GM19397 (cell line): ENCODE data around the gene GNG7.

ENCODE experiments used
- ATAC-seq: cut with Tn5 transposase; IDR thresholded peaks from one replicate; pipeline ENCODE4 v1.9.1; 2021; ENCODE audit warnings: mild to moderate bottlenecking, moderate library complexity; ENCODE audit not compliant: unreplicated experiment

The GNG7 gene

DNA sequence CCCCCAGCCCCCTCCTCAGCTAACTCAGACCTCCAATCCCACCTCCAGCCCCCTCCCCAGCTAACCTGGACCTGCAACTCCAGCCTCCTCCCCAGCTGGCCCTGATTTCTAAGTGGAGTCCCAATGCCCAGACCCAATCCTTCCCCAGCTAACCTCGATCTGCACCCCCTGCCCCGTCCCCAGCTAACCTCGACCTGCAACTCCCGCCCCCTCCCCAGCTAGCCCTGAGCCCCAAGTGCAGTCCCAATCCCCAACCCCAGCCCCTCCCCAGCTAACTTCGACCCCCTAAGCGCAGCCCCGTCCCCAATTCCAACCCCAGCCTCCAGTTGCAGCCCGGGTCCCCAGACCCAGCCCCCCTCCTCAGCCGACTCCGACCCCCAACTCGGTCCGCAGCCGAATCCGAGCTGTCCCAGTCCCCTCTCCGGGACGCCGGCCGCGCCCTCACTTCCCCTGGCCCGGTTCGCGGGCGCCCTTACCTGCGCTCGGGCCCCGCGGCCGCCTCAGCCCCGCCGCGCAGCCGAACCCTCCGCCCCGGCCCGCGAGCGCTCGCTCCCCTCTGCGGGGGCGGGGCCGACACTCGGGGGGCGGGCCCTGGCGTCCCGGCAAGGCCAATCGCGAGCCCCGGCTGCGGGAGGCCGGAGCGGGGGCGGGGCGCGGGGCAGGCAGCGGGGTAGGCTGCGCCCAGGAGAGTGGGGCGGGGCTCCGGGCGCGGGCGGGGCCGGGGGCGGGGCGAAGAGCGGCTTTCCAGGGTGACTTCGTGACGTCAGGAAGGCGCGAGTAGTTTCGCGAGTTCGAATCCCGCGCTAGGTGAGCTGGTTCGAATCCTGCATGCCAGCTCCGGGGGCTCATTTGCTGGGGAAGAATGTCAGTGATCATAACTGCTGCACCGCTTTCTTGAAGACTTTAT, at the start of gene GNG7:
GNG7 (minus strand) TSS at position 525 of the 907 bp plus-strand sequence. CDS start 182,006 bp downstream, outside the sequence.
- ATAC-seq: peak; percentile 88

DNA sequence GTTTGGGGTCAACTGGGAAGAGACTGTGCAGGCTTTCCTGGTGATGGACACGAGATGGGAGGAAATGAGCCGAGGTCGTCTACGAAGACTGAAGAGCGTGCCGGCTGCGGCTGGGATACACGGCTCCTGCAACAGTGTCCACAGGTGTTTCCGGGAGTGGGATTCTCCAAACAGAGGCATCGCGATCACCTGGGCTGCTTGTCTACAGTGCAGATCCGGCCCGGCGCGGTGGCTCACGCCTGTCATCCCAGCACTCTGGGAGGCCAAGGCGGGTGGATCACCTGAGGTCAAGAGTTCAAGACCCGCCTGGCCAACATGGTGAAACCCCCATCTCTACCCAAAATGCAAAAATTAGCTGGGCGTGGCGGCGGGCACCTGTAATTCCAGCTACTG, 48.9 kb upstream of the GNG7 start:
- no peak for ATAC-seq

DNA sequence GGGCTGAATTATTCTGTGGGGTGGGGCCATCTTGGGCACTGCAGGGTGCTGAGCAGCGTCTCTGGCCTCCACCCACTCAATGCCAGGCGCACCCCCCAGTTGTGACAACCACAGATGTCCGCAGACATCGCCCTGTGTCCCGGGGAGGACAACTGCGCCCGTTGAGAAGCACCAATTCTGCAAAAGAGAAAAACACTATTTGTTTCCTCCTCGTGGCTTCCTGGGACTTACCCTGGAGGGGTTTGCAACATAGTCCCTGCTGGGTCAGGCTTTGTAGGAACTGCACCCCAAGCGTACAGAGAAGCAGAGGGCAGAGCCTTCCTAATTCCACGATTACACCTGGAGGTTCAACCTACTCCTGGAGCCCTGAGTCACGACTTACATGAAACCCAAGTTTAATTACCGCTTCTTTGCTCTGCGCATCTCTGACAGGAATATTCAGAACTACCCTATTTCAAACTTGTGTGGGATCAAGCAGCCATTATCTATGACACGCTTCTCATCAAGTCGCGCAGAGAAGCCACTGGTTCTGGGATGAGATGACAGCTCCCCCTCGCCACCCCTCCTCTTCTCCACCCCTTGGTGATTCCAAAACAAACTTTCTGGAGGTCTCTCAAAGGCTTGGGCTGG, 48.4 kb upstream of the GNG7 start:
- ATAC-seq: no peak

DNA sequence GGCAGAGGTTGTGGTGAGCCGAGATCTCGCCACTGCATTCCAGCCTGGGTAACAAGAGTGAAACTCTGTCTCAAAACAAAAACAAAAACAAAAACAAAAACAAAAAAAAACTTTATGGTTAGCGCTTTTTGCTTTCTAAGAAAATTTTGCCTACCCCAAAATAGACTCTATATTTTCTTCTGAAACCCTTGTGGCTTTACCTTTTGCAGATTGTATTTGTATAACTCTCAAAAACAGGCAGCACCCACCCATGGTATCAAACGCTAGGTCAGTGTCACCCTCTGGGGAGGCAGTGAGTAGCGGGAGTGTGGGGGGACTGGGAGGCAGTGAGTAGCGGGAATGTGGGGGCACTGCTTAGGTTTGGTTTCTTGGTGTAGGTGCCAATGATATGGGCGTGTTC, 44.9 kb upstream of the GNG7 start:
- no peak for ATAC-seq

DNA sequence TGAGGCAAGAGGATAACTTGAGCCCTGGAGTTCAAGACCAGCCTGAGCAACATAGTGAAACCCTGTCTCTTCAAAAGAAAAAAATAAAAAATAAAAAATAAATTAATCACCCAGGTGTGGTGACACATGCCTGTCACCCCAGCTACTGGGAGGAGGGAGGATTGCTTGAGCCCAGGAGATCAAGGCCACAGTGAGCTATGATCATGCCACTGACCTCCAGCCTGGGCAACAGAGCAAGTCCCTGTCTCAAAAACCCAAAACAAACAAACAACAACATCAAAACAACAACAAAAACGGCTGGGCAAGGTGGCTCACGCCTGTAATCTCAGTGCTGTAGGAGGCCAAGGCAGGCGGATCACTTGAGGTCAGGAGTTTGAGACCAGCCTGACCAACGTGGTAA, 41.6 kb upstream of the GNG7 start:
- ATAC-seq: no peak

DNA sequence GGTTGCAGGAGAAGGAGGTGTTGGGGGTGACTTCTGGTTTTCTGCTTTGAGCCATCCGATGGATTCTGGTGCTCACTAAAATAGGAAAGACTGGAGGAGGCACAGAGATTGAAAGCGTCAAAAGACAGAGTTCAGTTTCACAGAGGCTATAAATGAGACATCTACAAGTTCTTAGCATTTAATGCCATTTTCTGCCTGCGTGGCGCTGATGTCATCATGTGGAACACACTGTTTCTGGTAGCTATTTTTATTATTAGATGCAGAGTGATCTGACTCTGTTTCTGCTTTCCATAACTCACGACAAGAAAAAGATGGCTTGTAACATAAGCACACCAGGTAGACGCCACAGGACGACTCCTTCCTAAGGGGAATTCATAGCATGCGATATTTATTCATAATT, 40.6 kb upstream of the GNG7 start:
- ATAC-seq: no peak

DNA sequence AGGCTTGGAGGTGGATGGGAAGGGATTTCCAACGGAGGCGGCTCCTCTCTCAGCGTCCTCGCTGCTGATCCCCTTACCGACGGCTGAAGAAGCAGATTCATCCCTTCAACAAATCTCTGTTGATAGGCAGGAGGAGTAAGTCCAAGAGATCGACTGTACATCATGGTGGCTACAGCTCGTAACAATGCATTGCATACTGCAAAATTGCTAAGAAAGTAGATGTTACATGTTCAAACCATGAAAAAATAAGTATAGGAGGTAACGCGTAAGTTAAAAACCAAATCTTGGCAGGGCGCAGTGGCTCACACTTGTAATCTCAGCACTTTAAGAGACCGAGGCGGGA, 37.8 kb upstream of the GNG7 start:
- no peak for ATAC-seq

DNA sequence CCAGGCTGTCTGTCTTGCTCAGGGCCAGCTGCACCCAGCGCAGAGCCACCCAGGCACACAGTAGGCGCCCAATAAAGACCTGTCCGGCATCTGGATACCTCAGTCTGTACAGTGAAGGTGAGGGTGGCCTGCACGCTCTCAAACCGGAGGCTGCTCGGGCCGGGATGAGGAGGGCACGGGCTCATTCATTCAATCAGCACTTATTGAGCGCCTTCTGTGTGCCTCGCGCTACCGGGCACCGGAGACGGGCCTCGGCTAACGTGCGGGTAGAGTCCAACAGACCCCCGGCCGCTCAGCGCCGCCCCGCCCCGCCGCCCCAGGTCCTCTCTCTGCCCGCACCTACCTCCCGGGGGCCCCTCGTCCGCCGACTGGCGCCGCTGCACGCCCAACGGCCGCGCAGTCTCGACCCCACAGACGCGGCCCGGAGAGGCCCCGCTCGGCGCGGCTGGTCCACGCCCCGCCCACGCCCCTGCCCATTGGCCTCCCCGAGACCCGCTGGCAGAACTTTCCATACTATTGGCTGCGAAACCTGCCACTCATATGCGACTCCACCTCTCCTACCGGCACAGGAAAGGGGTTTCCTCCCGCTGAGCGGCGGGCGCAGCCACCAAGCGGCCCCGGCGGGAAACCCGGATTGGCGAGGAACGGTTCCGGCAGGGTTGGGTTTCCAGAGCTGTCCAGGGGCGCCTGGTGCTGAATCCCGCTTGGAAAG, 37.3 kb upstream of the GNG7 start, which contains the start of gene SLC39A3:
SLC39A3 (minus strand) TSS at position 416 of the 712 bp plus-strand sequence. CDS start 2,760 bp downstream, outside the sequence.
- ATAC-seq: peak; percentile 95

DNA sequence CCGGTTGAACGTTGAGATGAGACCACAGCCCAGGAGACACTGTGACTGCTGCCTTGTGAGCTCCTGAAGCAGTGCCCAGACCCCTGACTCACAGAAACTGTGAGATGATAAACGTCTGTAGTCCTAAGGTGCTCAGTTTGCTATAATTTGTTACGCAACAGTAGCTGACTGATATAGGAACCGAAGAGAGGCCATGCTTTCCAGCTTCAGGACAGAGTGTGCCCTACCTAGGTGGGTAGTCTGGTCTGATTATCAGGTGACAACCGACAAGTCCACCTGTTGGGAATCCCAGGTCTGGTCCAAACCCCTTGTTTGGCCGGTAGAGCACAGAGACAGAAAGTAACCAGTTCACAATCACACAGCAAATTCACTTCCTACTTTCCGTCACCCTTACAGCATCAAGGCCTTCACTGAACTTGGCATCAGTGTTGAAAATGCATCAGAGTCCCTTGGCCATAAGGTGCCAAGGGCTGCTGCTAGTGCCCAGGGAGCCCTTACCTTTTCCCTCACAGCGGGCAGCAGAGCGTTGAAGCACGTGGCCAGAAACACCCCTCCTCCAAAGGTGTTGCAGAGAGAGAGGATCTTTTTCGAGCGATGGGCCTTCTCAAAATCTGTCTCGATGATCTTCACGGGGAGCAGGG, 34.2 kb upstream of the GNG7 start:
- ATAC-seq: no peak

DNA sequence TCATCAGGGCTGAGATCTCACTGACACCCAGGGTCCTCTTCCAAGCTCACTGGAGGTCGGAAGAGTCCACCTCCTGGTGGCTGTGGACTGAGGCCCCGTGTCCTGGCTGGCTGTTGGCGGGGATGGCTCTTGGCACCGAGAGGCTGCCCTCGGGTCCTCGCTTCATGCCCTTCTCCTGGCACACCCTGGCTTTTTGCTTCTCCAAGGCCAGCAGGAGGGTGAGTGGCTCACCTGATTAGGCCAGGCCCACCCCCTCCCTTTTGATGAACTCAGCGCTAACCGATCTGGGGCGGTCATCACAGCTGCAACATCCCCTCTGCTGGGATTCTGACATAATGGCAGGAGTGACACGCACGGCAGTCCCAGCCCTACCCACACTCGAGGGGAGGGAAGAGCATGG, 32.9 kb upstream of the GNG7 start:
- ATAC-seq: no peak

DNA sequence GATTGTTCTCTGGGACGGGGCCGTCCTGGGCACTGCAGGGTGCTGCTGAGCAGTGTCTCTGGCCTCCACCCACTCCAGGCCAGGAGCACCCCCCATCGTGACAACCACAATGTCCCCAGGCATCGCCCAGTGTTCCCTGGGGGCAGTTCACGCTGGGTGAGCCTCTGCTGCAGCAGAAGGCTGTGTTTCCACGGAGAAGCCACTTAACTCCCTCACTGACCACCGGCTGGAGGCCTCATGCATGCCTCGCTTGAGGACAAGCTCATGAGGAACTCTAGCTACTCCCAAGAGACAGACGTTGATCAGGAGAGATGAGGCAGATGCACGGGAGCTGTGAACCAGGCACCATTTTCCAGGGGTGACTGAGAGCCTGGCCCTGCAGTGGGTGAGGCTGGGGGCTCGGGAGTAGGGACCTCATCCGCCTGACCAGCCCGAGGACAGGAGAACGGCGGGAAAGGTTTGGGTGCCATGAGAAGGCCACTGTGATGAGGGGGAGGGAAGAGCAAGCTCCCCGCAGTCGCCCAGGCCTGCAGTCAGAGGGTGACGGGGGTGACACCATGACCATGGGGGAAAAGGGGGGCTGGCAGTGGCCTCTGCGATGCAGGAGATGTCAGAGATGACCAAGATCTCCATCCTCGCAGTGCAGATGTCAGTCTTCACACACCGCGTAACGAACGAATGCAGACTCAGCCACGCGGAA, 32.2 kb upstream of the GNG7 start:
- ATAC-seq: no peak

DNA sequence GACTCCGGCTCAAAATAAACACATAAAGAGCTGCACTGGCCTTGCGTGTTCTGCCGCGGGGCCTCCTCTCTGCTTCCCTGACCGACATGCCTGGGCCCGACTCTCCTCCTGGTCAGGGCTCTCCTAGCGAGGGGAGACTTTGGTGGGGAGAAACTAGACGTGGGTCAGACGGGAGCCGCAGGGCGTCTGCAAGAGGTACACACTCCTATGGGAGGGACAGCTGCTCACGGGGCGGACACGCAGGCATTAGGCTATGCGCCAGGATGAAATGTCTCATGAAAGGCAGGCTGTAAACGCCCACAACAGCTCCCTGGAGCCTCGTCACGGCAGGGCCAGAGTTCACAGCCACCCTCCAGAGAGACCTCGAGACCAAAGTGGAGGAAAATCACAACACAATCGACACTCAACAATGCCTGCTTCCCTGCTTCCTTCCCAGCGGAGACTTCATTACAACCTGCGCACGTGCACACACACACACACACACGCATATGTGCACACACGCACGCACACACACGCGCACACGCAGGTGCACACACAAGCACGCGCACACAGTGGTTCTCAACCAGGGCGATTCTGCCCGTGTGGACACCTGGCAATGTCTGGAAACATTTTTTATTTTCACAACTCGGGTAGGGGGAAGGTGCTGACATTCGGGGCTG, 31.6 kb upstream of the GNG7 start:
- ATAC-seq: no peak

DNA sequence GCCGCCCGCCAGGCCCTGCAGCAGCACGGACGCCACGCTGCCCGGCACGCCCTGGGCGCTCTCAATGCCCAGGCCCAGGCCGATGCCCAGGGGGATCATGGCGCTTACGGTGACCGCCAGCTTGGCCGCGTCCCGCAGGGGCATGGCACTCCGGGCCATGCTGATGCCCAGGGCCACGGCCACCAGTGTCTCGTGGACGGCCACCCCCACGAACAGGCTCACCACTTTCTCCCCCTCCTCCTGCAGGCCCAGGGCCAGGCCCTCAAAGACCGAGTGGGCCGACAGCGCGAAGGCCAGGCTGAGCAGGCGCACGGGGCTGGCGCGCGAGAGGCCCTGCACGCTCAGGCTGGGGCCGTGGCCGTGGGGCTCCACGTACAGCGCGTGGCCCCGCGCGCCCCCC, 30.4 kb upstream of the GNG7 start:
- no peak for ATAC-seq

DNA sequence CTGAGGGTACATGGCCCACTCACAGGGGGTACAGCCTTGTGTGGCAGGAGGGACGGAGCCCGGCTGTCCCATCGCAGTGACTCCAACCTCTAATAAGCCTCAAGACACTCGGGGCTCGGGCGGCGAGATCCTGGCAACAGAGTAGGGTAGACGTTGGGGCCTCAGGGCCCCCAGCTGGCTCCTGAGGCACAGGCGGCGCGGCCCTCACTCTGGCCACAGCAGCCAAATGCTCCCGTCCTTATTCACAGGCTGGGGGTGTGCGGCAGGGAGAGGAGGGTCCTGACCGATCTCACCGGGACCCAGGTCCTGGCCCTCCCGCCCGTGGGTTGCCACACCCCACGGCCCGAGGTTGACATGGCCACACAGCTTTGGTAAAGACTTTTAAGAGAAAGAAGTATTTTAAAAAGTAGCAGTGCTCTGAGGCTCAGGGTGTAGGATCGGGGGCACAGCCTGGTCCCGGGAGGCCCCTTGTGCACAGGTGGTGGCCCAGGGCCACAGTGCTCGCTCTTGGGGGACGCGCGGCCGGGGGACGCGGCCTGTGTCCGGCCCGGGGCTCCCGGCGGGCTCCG, 29.7 kb upstream of the GNG7 start:
- ATAC-seq: no peak

DNA sequence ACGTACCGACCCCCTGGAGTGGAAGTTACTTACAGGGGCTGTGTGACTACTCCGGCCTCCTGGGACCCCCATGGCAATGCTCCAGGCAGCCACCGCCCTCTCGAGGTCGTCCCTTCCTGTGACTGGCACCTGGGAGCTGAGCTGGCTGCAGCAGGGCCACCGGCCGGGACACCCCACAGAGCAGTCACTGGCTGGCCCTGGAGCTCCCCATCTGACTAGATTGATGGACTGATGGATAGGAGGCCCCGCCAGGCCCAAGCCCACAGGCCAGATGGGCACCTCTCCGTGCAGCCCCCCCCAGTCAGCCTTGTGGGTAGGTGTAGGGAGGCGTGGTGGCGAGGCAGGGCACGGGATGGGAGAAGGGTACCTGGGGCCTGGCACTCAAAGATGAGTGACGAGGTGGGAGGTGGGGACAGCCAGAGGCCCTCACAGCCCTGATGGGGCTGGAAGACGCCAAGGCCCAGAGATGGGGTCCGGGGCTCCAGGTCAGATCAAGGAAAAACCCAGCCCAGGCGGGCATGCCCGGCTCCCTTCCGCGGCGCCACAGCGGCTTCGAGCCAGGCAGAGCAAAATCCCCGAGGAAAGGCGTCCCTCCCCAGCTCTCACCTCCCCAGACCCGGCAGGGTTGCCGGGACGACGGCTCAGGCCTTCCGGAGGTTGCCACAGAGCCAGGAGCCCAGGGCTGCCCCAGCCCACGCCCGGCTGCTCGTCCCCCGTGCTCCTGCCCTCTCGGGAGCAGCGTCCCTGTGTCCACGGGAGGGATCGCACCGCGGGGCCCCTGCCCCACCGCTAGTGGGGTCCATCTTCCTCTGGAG, 28.9 kb upstream of the GNG7 start:
- no peak for ATAC-seq

DNA sequence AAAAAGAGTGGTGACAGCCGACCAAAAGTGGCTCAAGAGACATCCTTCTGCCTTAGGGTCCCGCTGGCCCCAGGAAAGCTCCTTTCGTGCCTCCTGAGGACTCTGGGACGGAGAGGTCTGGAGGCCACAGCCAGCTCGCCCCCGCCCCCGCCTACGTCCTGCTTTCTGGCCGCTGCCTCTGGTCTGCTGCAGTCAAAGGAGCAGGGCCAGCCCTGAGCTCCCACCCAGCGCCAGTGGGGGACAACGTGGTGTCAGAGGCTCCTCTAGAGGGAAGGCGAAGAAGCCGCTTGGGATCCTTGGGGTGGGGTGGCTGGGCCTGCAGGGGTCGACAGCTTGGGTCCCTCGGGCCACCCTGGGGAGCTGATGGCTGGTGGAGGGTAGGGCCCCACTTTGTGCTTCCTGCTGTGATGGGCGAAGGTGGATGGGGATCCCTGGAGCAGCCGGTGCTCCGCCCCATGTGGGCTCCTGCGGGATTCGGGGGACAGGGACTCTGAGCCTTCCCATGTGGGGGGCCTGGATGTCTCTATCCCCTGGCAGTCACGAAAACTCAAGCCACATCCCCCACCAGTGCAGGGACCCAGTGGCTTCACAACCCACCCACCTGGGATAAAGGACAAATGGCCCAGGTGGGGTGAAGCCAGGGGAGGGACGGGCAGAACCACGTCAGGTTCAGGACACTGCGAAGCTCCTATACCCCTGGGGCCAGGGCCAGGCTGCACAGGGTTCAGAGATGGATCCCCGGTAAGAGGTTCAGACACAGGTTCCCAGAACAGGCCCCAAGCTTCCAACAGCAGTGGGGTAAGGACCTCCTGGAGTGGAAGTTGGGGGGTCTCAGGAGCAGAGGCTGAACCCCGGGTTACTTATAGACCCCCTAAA, 27.7 kb upstream of the GNG7 start:
- no peak for ATAC-seq

DNA sequence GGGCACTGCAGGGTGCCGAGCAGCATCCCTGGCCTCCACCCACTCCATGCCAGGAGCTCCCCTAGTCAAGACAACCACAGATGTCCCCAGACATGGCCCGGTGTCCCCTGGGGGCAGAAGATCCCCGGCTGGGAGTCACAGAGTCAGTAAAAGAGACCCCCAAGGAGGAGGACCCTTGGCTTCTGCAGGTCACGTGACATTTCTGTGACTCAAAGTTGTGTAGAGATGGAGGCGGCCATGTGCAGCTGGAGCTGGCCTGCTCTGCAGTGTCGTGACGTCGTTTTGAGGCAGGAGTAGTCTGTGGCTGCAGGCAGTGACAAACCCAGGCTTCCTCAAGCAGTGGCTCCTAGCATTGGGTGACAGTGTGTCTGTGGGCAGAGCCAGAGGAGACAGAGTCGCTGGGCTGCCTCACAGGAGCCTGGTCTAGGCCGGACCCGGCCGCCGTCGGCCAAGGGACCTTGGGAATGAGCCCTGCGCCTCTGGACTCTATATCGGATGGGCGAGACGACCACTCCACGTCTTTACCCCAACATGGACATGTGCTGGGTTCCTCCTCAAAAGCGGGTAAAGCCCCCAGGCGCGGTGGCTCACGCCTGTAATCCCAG, 26.4 kb upstream of the GNG7 start:
- no peak for ATAC-seq

DNA sequence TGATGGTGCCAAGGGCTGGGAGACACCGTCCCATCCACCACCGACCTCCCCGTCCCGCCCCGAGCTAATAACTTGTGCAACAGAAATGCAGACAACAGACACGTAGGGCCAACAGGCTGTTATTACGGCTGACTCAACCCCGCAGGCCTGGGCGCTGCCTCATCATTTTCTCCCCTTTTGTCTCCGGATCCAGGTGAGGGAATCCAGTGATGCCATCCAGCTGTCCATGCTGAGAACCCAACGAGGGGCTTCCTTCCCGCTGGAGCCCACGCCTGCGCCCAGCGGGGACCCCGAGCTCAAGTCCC, 25.1 kb upstream of the GNG7 start:
- ATAC-seq: no peak
